Loucy (cell line): ENCODE data around the gene ZNF160.
"Not testable (repeated sequence)": the region's sequence is repeated elsewhere in the genome, so short reads cannot be mapped to it uniquely, and the experiment has no call there.

Experiments
- H2AFZ ChIP-seq: fragments of 200-600 bp; sonication (generic); 2 replicates; pipeline ENCODE4 v1.6.0; 2016; ENCODE audit warnings: antibody characterized with exemption, mild to moderate bottlenecking, low read length, moderate library complexity
- H3F3A ChIP-seq: fragments of 200-600 bp; 2 replicates; pipeline ENCODE4 v1.6.0; 2016; ENCODE audit warnings: antibody characterized with exemption, low read depth, mild to moderate bottlenecking
- H3K27me3 ChIP-seq: fragments of 200-600 bp; sonication (generic); 2 replicates; pipeline ENCODE4 v1.6.1; 2014; ENCODE audit warnings: low read length, mild to moderate bottlenecking; ENCODE audit not compliant: insufficient read depth, poor library complexity, severe bottlenecking
- H3K36me3 ChIP-seq: fragments of 200-600 bp; sonication (generic); 2 replicates; pipeline ENCODE4 v1.6.1; 2016; ENCODE audit warnings: low read length; ENCODE audit not compliant: insufficient read depth
- H3K4me1 ChIP-seq: fragments of 200-600 bp; sonication (generic); 2 replicates; pipeline ENCODE4 v1.5.1; 2014; ENCODE audit warnings: low read length, mild to moderate bottlenecking; ENCODE audit not compliant: insufficient read depth, poor library complexity, severe bottlenecking
- H3K4me2 ChIP-seq: fragments of 200-600 bp; sonication (generic); 2 replicates; pipeline ENCODE4 v1.6.0; 2014; ENCODE audit warnings: antibody characterized with exemption, low read length, low read depth, mild to moderate bottlenecking; ENCODE audit not compliant: poor library complexity, severe bottlenecking
- H3K4me3 ChIP-seq: fragments of 200-600 bp; sonication (generic); 2 replicates; pipeline ENCODE4 v1.5.1; 2014; ENCODE audit warnings: low read length, mild to moderate bottlenecking, mixed read lengths; ENCODE audit not compliant: poor library complexity, severe bottlenecking
- H3K79me2 ChIP-seq: fragments of 200-600 bp; sonication (generic); 2 replicates; pipeline ENCODE4 v1.6.1; 2014; ENCODE audit warnings: low read length; ENCODE audit not compliant: insufficient read depth
- H3K9ac ChIP-seq: fragments of 200-600 bp; sonication (generic); 2 replicates; pipeline ENCODE4 v1.6.0; 2014; ENCODE audit warnings: mild to moderate bottlenecking, low read depth, low read length, moderate library complexity; ENCODE audit not compliant: poor library complexity, severe bottlenecking
- H3K9me2 ChIP-seq: fragments of 200-600 bp; sonication (generic); replicated peaks from 2 replicates; pipeline ENCODE4 v1.6.1; 2016; ENCODE audit warnings: low read depth, low read length, mixed read lengths
- H3K9me3 ChIP-seq: fragments of 200-600 bp; sonication (generic); 2 replicates; pipeline ENCODE4 v1.6.1; 2014; ENCODE audit warnings: mild to moderate bottlenecking, antibody characterized with exemption, low read length, low read depth; ENCODE audit not compliant: insufficient read depth
- H4K20me1 ChIP-seq: fragments of 200-600 bp; sonication (generic); 2 replicates; pipeline ENCODE4 v1.6.0; 2014; ENCODE audit warnings: antibody characterized with exemption, low read length, mild to moderate bottlenecking; ENCODE audit not compliant: insufficient read depth, poor library complexity, severe bottlenecking
- EZH2phosphoT487 ChIP-seq: fragments of 200-600 bp; IDR thresholded peaks from 2 replicates; pipeline ENCODE4 v1.6.1; 2018; ENCODE audit warnings: antibody characterized with exemption, mild to moderate bottlenecking, moderate library complexity, borderline replicate concordance
- TF ChIP-seq, protein P1 (sequence below): fragments of 200-600 bp; sonication (generic); conservative IDR thresholded peaks from 2 replicates; pipeline ENCODE4 v1.5.1; 2014; ENCODE audit warnings: mild to moderate bottlenecking, antibody characterized with exemption, low read length

The ZNF160 gene

DNA sequence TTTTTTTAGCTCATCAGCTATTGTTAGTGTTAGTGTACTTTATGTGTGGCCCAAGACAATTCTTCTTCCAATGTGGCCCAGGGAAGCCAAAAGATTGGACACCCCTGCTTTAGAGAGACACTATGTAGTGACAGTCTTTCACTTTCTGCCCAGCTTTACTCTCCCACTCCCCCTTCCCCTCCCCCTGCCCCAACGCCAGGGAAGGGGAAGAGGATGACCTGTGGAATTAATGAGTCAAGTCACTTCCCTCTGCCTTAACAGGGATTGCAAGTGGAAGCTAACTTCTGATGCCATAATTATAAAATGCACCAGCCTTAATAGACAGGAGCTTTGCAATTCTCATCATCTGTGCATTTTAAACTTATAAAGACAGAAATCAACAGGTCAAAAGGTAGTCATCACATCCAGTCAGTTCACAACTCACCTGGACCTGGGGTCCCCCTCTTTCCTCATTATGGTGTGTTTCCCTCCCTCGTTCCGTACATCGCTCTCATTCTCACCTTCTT is 27.9 kb upstream of the ZNF160 start:
- Histone ChIP-seq H3F3A (no peaks in the 10 kb centered on the region), H3K79me2 (peaks cover 11% of the 10 kb centered on the region; the same call in 1 of the 2 replicates), H3K9me2 (no peaks in the 10 kb centered on the region), H2AFZ (no peak overlapping the region), H3K9ac (no peak overlapping the region), H3K4me1 (no peaks in the 10 kb centered on the region), H3K4me2 (peak overlapping the region; percentile 69), H3K4me3 (peak overlapping the region; percentile 78), H4K20me1 (no peaks in the 10 kb centered on the region), H3K27me3 (no peaks in the 10 kb centered on the region), H3K9me3 (no peaks in the 10 kb centered on the region), H3K36me3 (no peaks in the 10 kb centered on the region)
- TF ChIP-seq, protein P1, sequence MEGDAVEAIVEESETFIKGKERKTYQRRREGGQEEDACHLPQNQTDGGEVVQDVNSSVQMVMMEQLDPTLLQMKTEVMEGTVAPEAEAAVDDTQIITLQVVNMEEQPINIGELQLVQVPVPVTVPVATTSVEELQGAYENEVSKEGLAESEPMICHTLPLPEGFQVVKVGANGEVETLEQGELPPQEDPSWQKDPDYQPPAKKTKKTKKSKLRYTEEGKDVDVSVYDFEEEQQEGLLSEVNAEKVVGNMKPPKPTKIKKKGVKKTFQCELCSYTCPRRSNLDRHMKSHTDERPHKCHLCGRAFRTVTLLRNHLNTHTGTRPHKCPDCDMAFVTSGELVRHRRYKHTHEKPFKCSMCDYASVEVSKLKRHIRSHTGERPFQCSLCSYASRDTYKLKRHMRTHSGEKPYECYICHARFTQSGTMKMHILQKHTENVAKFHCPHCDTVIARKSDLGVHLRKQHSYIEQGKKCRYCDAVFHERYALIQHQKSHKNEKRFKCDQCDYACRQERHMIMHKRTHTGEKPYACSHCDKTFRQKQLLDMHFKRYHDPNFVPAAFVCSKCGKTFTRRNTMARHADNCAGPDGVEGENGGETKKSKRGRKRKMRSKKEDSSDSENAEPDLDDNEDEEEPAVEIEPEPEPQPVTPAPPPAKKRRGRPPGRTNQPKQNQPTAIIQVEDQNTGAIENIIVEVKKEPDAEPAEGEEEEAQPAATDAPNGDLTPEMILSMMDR: no peak
- no peak for TF ChIP-seq EZH2phosphoT487

DNA sequence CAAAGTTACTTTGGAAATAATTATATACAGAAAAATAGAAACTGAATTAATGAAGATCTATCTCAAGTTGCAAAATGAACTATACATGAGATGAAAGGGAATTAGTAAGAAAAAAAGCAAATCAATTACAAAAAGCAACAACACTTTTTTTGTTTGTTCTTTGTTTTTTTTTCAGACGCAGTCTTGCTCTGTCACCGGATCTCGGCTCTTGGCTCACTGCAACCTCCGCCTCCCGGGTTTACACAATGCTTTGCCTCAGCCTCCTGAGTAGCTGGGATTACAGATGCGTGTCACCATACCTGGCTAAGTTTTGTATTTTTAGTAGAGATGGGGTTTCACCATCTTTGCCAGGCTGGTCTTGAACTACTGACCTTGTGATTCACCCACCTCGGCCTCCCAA is 27.3 kb upstream of the ZNF160 start:
- no peaks in the 10 kb centered on the region for H3K9me3 ChIP-seq
- H3K9me2 ChIP-seq: no peaks in the 10 kb centered on the region
- no peak for TF ChIP-seq EZH2phosphoT487
- TF ChIP-seq, protein P1: no peak
- no peaks in the 10 kb centered on the region for H3F3A ChIP-seq
- no peak overlapping the region for H3K4me3 ChIP-seq
- no peaks in the 10 kb centered on the region for H3K27me3 ChIP-seq
- H3K36me3 ChIP-seq: no peaks in the 10 kb centered on the region
- H4K20me1 ChIP-seq: no peaks in the 10 kb centered on the region
- peaks cover 11% of the 10 kb centered on the region; the same call in 1 of the 2 replicates for H3K79me2 ChIP-seq
- H3K9ac ChIP-seq: no peak overlapping the region
- no peaks in the 10 kb centered on the region for H3K4me1 ChIP-seq
- no peak overlapping the region for H2AFZ ChIP-seq
- peak overlapping the region; percentile 69 for H3K4me2 ChIP-seq

DNA sequence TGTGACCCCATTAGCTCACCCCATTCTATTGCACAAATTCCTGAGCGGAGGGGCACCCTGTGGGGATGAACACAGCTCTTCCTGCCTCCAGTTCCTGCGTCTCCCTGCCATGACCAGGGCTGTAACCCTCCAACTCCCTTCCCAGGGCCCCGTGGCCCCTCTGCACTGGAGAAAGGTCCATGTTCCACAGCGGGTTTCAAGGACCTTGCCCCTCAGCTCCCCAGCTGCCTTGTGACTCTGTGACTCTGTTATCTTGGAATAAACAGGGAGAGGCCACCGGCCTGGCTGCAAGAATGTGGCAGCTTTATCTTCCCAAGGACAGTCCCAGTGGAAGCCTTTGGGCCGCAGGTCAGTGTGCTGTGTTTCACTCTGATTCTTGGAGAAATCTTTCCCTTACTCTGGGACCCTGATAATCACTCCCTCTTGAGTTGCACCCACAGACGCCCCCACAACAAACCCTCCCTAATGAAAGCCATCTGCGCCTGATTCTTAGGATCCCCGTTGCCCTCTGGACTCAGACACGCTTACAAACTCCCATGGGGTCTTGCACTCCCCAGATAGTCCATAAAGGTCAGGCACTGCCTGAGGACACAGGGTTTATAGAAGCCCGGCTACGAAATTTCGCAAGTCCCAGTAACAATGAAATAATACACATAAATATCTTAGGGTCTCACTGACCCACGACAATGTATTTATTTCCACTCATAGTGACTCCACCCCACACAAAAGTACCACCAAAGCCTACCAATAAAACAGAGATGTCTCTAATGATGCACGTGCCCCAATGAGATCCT is 23.7 kb upstream of the ZNF160 start:
- H3K4me1 ChIP-seq, H3K4me3 ChIP-seq, H3K4me2 ChIP-seq, H4K20me1 ChIP-seq, H2AFZ ChIP-seq, H3K9me2 ChIP-seq, H3K79me2 ChIP-seq, H3K27me3 ChIP-seq, H3F3A ChIP-seq, H3K9me3 ChIP-seq, H3K36me3 ChIP-seq, H3K9ac ChIP-seq: not testable (repeated sequence)

DNA sequence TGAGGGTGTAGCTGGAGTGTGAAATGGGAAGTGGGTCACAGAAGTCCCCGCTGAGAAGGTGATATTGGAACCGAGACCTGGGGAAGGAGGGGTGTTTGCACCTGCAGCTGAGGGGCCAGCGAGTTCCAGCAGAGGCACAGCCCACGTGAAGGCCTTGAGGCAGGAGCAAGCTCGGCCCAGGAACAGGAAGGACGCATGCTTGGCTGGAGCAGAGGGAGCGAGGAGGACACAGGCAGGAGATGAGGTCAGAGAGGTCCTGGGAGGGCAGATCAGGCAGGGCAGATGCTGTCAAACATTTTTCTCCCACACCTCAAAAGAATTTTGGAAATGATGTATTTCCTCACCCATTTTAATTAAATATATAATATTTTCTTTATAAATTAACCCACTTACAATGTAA is 20.2 kb upstream of the ZNF160 start:
- Histone ChIP-seq H3K9me3 (no peaks in the 10 kb centered on the region; the same call in 1 of the 2 replicates), H3K9ac (no peak overlapping the region), H3K79me2 (no peaks in the 10 kb centered on the region), H3K9me2 (no peaks in the 10 kb centered on the region), H3K27me3 (no peaks in the 10 kb centered on the region), H2AFZ (no peak overlapping the region), H3K4me3 (no peak overlapping the region), H4K20me1 (no peaks in the 10 kb centered on the region), H3K4me2 (no peak overlapping the region), H3K4me1 (no peaks in the 10 kb centered on the region), H3K36me3 (no peaks in the 10 kb centered on the region), H3F3A (no peaks in the 10 kb centered on the region)
- TF ChIP-seq, protein P1: no peak
- TF ChIP-seq EZH2phosphoT487: no peak
